Adrenal gland (tissue), 12 donors: ENCODE measurements around the gene NECTIN1. TPM values are rescaled to one million over a fixed set of nuclear protein-coding genes. Genes with fewer than 3 reads are reported as not detected.

ENCODE experiments used
- DNase-seq, 7 donors: peaks; one replicate each; pipeline ENCODE4 v3.0.0-alpha.2; 2019 to 2020
- H3K27ac ChIP-seq, 5 donors: fragments of 200-600 bp; sonication (generic) in 4 of 5; 1 replicate in 3 of 5; 2 replicates in 2 of 5; pipeline versions ENCODE4 v1.5.1 to v1.8.0; 2016 to 2020; ENCODE audit warnings: mild to moderate bottlenecking in 1 of 5
- H3K27me3 ChIP-seq: fragments of 200-600 bp; 2 replicates; pipeline ENCODE4 v1.8.0; 2021
- H3K36me3 ChIP-seq, 2 donors: fragments of 200-600 bp; replicated peaks in 1 of 2; 1 replicate in 1 of 2; 2 replicates in 1 of 2; pipeline versions ENCODE4 v1.5.1 to v1.8.0; 2018 to 2022
- H3K4me1 ChIP-seq, 2 donors: fragments of 200-600 bp; replicated peaks in 1 of 2; 1 replicate in 1 of 2; 2 replicates in 1 of 2; pipeline versions ENCODE4 v1.5.1 to v1.8.0; 2018 to 2021
- H3K4me3 ChIP-seq, 4 donors: fragments of 200-600 bp; sonication (generic) in 3 of 4; one replicate each; pipeline ENCODE4 v1.5.1; 2016 to 2018
- H3K9me3 ChIP-seq, 3 donors: fragments of 200-600 bp; sonication (generic) in 1 of 3; replicated peaks in 1 of 3; 1 replicate in 2 of 3; 2 replicates in 1 of 3; pipeline versions ENCODE4 v1.5.1 to v1.8.0; 2016 to 2021
- POLR2A ChIP-seq, 2 donors: fragments of 450-650 bp; IDR thresholded peaks; one replicate each; pipeline ENCODE4 v1.6.1; 2017; ENCODE audit warnings: antibody characterized with exemption in 2 of 2, mild to moderate bottlenecking in 2 of 2, moderate library complexity in 1 of 2
- WGBS, 4 donors: extraction: QIAGEN DNeasy Blood & Tissue Kit in 2 of 4; methylation state at CpG; one replicate each; pipeline versions ENCODE4 v1.1.5 to v1.1.7; 2013 to 2017; 5-methylcytosine and 5-hydroxymethylcytosine counted together
- intact Hi-C, 2 donors: fragments of 100-400 bp; cut with DNase I; formaldehyde crosslinking; loops; one replicate each; pipeline versions ENCODE4 v1.14.1 to v1.15.0; 2022 to 2023
- polyA plus RNA-seq, 3 donors: library from polyadenylated mRNA; stranded (reverse); fragments of 200-250 nt in 2 of 3; fragments of 350-450 nt in 1 of 3; fragmentation: Illumina TruSeq in 1 of 3; extraction: RNeasy Lipid Tissue Mini Kit (QIAGEN cat#74804) in 1 of 3; gene quantifications; one replicate each; pipeline ENCODE4 v1.2.3, GENCODE V29; 2013 to 2014
- total RNA-seq, 9 donors: library from RNA; depleted of rRNA in 4 of 9; stranded (reverse); fragments of >200 nt in 4 of 9; fragments of 120-200 nt in 1 of 9; fragmentation: NEBNext Ultra II Directional in 1 of 9; extraction: Animal tissue kit (Norgen Biotek cat#: 25700) in 1 of 9; gene quantifications; one replicate each; pipeline versions ENCODE4 v1.1.0 to v1.2.4, GENCODE V29; 2013 to 2023
- TF ChIP-seq, protein P1 (sequence below), 6 experiments: fragments of 450-650 bp in 4 of 6; fragments of 200-600 bp in 2 of 6; sonication (generic) in 1 of 6; IDR thresholded peaks; 1 replicate in 5 of 6; 2 replicates in 1 of 6; pipeline versions ENCODE4 v1.5.1 to v1.8.0; 2016 to 2021; ENCODE audit warnings: antibody characterized with exemption in 6 of 6, mild to moderate bottlenecking in 2 of 6, moderate library complexity in 1 of 6
- donor health status: healthy with polysubstance abuse.
- donor health status: Bipolar disorder and iron deficiency.
- donor health status: DM: yes; HTN: yes; CAD: no.
- donor health status: DM: no; HTN: no; CAD: no.
- donor health status: DM: no; HTN: no; CAD: no.
- donor health status: DM: yes; HTN: yes; CAD: no.

Gene NECTIN1
- total and polyA plus RNA-seq, 12 donors: 1.6 to 19.6 (median 5.4) TPM

DNA sequence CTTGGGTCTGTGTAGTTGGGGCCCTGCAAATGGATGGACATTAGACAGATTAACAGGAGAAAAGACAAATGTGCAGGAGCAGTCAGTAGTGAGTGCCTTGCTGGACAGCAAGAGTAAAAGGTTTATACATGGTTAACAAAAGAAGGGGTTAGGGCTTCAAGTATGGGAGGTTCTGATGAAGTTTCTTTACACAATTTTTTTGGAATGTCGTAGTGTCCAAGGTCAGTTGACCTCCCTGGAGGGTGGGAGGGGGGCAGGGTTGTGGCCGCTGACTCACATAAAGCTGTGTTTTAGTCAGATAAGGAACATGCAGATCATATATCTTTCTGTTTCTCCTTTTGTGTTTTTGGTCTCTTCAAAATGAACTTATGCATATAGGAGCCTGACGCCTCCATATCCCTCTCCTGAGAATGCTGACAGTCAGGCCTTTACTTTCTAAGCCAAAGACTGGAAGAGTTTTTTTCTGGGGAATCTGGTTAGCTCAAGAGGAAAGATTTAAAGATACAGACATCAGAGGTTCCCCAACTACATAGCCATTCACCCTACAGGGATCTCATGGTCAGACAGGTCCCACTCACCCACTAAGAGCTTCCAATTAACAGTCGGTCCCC is 134.3 kb downstream of the NECTIN1 start:
- Histone ChIP-seq H3K4me3 (no peak overlapping the region), H3K27ac (no peak overlapping the region), H3K4me1 (peaks cover 0 to 7% of the 10 kb centered on the region in 2 donors), H3K9me3 (no peaks in the 10 kb centered on the region), H3K27me3 (no peaks in the 10 kb centered on the region), H3K36me3 (no peaks in the 10 kb centered on the region)
- no peak for TF ChIP-seq POLR2A (IDR thresholded peaks at IDR 0.05)
- TF ChIP-seq, protein P1, sequence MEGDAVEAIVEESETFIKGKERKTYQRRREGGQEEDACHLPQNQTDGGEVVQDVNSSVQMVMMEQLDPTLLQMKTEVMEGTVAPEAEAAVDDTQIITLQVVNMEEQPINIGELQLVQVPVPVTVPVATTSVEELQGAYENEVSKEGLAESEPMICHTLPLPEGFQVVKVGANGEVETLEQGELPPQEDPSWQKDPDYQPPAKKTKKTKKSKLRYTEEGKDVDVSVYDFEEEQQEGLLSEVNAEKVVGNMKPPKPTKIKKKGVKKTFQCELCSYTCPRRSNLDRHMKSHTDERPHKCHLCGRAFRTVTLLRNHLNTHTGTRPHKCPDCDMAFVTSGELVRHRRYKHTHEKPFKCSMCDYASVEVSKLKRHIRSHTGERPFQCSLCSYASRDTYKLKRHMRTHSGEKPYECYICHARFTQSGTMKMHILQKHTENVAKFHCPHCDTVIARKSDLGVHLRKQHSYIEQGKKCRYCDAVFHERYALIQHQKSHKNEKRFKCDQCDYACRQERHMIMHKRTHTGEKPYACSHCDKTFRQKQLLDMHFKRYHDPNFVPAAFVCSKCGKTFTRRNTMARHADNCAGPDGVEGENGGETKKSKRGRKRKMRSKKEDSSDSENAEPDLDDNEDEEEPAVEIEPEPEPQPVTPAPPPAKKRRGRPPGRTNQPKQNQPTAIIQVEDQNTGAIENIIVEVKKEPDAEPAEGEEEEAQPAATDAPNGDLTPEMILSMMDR (IDR thresholded peaks at IDR 0.05): no peak
- intact Hi-C loops: no loop called here
- 29 to 53% (median 36%) methylated on average over 4 of the region's 4 CpGs for WGBS, 4 donors
- peak in 6 of 7 donors; percentile 49 to 70 (median 63) for DNase-seq

DNA sequence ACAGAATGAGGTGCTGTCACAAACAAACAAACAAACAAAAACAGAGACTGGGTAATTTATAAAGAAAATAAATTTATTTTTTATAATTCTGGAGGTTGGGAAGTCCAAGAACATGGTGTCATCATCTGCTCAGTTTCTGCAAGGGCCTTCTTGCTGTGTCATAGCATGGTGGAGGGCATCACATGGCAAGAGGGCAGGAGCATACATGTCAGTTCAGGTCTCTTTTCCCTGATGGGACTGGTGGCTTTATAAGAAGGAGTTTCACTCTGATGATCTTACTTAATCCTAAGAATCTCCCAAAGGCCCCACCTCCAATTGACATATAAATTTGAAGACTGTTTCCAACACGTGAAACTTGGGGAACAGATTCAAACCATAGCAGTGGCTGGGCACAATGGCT is 135.7 kb downstream of the NECTIN1 start:
- peaks cover 0 to 7% of the 10 kb centered on the region in 2 donors for H3K4me1 ChIP-seq
- no peaks in the 10 kb centered on the region for H3K9me3 ChIP-seq
- TF ChIP-seq, protein P1 (IDR thresholded peaks at IDR 0.05): no peak
- no peak for TF ChIP-seq POLR2A (IDR thresholded peaks at IDR 0.05)
- no peak overlapping the region for H3K27ac ChIP-seq
- no peaks in the 10 kb centered on the region for H3K27me3 ChIP-seq
- H3K36me3 ChIP-seq: no peaks in the 10 kb centered on the region
- no peak for DNase-seq
- no peak overlapping the region for H3K4me3 ChIP-seq
- 77 to 89% (median 85%) methylated on average over 1 of the region's 1 CpG for WGBS, 4 donors
- intact Hi-C loops: no loop called here

DNA sequence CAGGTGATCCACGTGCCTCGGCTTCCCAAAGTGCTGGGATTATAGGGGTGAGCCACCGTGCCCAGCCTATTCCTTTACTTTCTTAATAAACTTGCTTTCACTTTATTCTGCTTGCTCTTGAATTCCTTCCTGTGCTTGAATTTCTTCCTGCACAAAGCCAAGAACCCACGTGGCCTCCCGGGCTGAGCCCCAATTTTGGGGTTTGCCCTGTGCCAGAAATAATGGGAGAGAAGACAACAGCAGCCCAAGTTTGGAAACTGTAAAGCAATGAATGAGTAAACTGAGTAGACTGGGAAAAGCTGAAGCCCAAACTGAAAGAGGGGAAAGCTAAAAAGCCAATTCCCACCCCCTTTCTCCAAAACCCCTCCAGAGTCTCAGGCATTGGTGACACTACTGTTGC is 136.4 kb downstream of the NECTIN1 start:
- Histone ChIP-seq H3K9me3 (no peaks in the 10 kb centered on the region), H3K4me1 (peaks cover 0 to 7% of the 10 kb centered on the region in 2 donors), H3K36me3 (no peaks in the 10 kb centered on the region), H3K4me3 (no peak overlapping the region), H3K27me3 (no peaks in the 10 kb centered on the region), H3K27ac (no peak overlapping the region)
- WGBS, 4 donors: 69 to 78% (median 74%) methylated on average over 5 of the region's 5 CpGs
- intact Hi-C loops: no loop called here
- no peak for DNase-seq
- TF ChIP-seq, protein P1 (IDR thresholded peaks at IDR 0.05): no peak
- no peak for TF ChIP-seq POLR2A (IDR thresholded peaks at IDR 0.05)

DNA sequence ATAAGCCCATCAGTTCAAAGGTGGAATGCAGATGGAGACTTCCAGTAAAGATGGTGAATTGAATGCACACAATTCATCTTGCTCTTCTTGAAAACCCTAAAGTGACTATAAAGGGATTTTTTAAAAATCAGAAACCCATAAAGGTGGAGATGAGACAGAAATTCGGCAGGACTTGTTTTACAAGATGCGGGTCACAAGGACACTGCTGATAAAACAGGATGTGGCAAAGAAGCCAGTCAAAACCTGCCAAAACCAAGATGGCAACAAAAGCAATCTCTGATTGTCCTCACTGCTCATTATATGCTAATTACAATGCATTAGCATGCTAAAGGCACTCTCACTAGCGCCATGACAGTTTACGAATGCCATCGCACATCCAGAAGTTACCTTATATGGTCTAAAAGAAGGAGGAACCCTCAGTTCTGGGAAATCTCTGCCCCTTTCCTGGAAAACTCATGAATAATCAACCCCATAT is 137.1 kb downstream of the NECTIN1 start:
- H3K9me3 ChIP-seq: no peaks in the 10 kb centered on the region
- 73 to 85% (median 76%) methylated on average over 5 of the region's 5 CpGs for WGBS, 4 donors
- no peak overlapping the region for H3K4me3 ChIP-seq
- H3K36me3 ChIP-seq: no peaks in the 10 kb centered on the region
- peaks cover 0 to 7% of the 10 kb centered on the region in 2 donors for H3K4me1 ChIP-seq
- intact Hi-C loops: no loop called here
- TF ChIP-seq POLR2A (IDR thresholded peaks at IDR 0.05): no peak
- TF ChIP-seq, protein P1 (IDR thresholded peaks at IDR 0.05): no peak
- H3K27me3 ChIP-seq: no peaks in the 10 kb centered on the region
- H3K27ac ChIP-seq: no peak overlapping the region
- DNase-seq: no peak
